Prostate gland (tissue), 2 donors: ENCODE results near the gene GPR17. TPM values are rescaled to one million over a fixed set of nuclear protein-coding genes. Genes with fewer than 3 reads are reported as not detected.

Source experiments
- DNase-seq: peaks from one replicate; pipeline ENCODE4 v3.0.0-alpha.2; 2019; ENCODE audit warnings: low spot score
- H3K27ac ChIP-seq, 2 donors: fragments of 200-600 bp; sonication (generic); 2 replicates each; pipeline ENCODE4 v1.5.1; 2017 to 2019
- H3K27me3 ChIP-seq: fragments of 200-600 bp; sonication (generic); replicated peaks from 2 replicates; pipeline ENCODE4 v1.5.1; 2019; ENCODE audit not compliant: insufficient read depth
- H3K36me3 ChIP-seq, 2 donors: fragments of 200-600 bp; sonication (generic); 1 replicate in 1 of 2; 2 replicates in 1 of 2; pipeline versions ENCODE4 v1.5.1 to v1.8.1; 2017 to 2019
- H3K4me1 ChIP-seq: fragments of 200-600 bp; sonication (generic); replicated peaks from 2 replicates; pipeline ENCODE4 v1.5.1; 2019
- H3K4me3 ChIP-seq, 2 donors: fragments of 200-600 bp; sonication (generic); 2 replicates each; pipeline ENCODE4 v1.5.1; 2017 to 2019
- H3K9me3 ChIP-seq: fragments of 200-600 bp; sonication (generic); 2 replicates; pipeline ENCODE4 v1.5.1; 2017
- CTCF ChIP-seq, 4 experiments: fragments of 200-600 bp in 2 of 4; fragments of 450-650 bp in 2 of 4; sonication (generic) in 2 of 4; IDR thresholded peaks; 1 replicate in 3 of 4; 2 replicates in 1 of 4; pipeline ENCODE4 v1.5.1; 2016 to 2019; ENCODE audit warnings: antibody characterized with exemption in 4 of 4, mild to moderate bottlenecking in 2 of 4, moderate library complexity in 2 of 4
- POLR2A ChIP-seq: fragments of 450-650 bp; IDR thresholded peaks from one replicate; pipeline ENCODE4 v1.6.1; 2016; ENCODE audit warnings: antibody characterized with exemption, mild to moderate bottlenecking
- POLR2AphosphoS5 ChIP-seq: sonication (generic); formaldehyde crosslinking; IDR thresholded peaks from one replicate; pipeline ENCODE4 v1.6.1; 2017; ENCODE audit warnings: antibody characterized with exemption
- WGBS: methylation state at CpG from one replicate; pipeline ENCODE4 v1.1.5; 2018; 5-methylcytosine and 5-hydroxymethylcytosine counted together
- intact Hi-C: fragments of 100-400 bp; cut with DNase I; formaldehyde crosslinking; loops from one replicate; pipeline ENCODE4 v1.14.2; 2022
- total RNA-seq, 2 donors: library from RNA; depleted of rRNA; stranded (reverse); fragments of >200 nt; gene quantifications; one replicate each; pipeline ENCODE4 v1.1.0, GENCODE V29; 2016

GPR17 gene
- total RNA-seq, 2 donors from 2014 or later: not detected

DNA sequence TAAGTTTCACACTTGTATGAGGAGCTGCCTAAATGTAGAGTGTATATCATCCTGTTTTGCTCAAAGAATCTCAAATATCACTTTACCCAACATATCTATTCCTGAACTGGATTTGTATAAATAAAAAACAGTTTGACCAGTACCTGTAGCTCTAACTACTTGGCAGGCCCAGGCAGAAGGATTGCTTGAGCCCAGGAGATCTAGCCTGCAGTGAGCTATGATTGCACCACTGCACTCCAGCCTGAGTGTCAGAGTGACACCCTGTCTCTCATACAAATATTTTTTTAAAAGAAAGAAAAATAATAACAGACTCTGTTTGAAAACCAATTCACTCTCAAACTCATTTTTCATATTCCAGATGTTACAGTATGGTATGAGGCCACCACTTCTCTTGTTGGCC lies 37.1 kb downstream of the GPR17 start:
- DNase-seq: no peak
- Histone ChIP-seq H3K27me3 (no peaks in the 10 kb centered on the region), H3K4me1 (no peaks in the 10 kb centered on the region), H3K36me3 (no peaks in the 10 kb centered on the region), H3K27ac (no peak overlapping the region), H3K9me3 (no peaks in the 10 kb centered on the region), H3K4me3 (no peak overlapping the region)
- intact Hi-C loops: no loop called here
- TF ChIP-seq POLR2A: no peak
- no peak for TF ChIP-seq POLR2AphosphoS5
- TF ChIP-seq CTCF (IDR thresholded peaks at IDR 0.05): no peak

DNA sequence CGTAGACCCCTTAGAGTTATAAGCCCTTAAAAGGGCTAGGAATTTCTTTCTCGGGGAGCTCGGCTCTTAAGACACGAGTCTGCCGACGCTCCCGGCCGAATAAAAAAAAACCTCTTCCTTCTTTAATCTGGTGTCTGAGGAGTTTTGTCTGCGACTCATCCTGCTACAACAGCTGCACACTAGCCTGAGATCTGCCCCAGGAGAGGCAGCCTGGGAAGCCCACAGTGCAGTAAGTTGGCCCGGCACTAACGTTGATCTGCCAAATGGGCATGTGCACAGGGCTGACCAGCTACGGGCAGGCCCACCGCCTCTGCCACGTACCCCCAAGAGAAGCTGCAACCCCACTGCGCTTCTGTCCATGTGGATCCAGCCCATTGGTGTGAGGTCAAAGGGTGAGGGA lies 37.8 kb downstream of the GPR17 start:
- Histone ChIP-seq H3K4me3 (no peak overlapping the region), H3K36me3 (no peaks in the 10 kb centered on the region), H3K9me3 (no peaks in the 10 kb centered on the region), H3K4me1 (no peaks in the 10 kb centered on the region), H3K27ac (no peak overlapping the region), H3K27me3 (no peaks in the 10 kb centered on the region)
- TF ChIP-seq CTCF (IDR thresholded peaks at IDR 0.05): no peak
- TF ChIP-seq POLR2AphosphoS5: no peak
- TF ChIP-seq POLR2A: no peak
- 59% methylated on average over 15 of the region's 15 CpGs for WGBS
- no peak for DNase-seq
- intact Hi-C loops: no loop called here

DNA sequence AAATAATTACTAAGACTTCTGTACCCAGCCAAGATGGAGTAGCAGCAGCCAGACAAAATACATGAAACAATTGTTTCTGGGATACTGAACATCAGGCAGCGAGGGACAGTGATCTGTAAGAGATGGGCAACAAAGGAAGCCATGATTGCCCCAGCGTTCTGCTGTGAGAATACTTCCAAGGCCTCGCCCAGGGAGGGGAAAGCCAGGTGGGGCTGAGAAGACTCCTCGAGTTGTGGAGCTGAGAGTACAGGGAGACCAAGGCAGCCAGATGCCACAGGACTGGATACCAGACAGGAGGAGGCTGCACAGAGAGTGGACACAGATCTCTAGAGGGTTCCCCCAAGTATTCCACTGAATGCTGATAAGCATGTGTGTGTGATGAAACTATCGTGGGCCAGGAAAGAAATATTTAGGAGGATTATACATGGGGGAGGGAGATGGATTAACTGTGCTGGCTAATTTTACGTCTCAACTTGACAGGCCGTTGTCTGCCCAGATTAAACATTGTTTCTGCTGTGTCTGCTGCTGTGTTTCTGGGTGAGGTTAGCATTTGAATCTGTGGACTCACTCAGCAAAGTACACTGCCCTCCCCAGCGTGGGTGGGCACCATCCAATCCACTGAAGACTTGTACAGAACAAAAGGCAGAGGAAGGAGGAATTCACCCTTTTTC lies 39.6 kb downstream of the GPR17 start:
- no peak overlapping the region for H3K27ac ChIP-seq
- H3K36me3 ChIP-seq: no peaks in the 10 kb centered on the region
- no peaks in the 10 kb centered on the region for H3K27me3 ChIP-seq
- DNase-seq: no peak
- H3K4me1 ChIP-seq: no peaks in the 10 kb centered on the region
- TF ChIP-seq POLR2AphosphoS5 (no peak), POLR2A (no peak), CTCF (IDR thresholded peaks at IDR 0.05) (no peak)
- H3K4me3 ChIP-seq: no peak overlapping the region
- intact Hi-C loops: no loop called here
- no peaks in the 10 kb centered on the region for H3K9me3 ChIP-seq
- WGBS: 73% methylated on average over 8 of the region's 8 CpGs

DNA sequence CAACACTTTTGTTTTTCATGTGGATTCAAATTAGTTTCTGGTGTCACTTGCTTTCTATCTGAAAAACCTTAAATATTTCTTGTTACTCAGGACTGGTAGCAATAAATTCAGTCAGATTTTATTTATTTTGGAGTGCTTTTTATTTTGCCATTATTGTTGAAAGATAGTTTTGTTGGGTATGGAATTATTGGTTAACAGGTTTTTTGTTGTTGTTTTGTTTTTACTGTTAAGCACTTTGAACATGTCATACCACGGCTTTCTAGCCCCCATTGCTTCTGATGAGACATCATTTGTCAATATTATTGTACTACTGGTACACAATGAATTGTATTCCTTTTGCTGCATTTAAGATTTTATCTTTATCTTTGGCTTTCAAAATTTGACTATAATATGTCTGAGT lies 42.5 kb downstream of the GPR17 start:
- Histone ChIP-seq H3K9me3 (no peaks in the 10 kb centered on the region), H3K4me1 (no peaks in the 10 kb centered on the region), H3K36me3 (no peaks in the 10 kb centered on the region), H3K4me3 (no peak overlapping the region), H3K27ac (no peak overlapping the region), H3K27me3 (no peaks in the 10 kb centered on the region)
- no peak for DNase-seq
- 57% methylated on average over 1 of the region's 1 CpG for WGBS
- intact Hi-C loops: no loop called here
- TF ChIP-seq CTCF (IDR thresholded peaks at IDR 0.05) (no peak), POLR2AphosphoS5 (no peak)

GRCh38 chr2:127690696-127691095 lies 44.7 kb downstream of the GPR17 start:
- Histone ChIP-seq H3K27ac (no peak overlapping the region), H3K27me3 (peaks cover under 1% of the 10 kb centered on the region), H3K4me1 (no peaks in the 10 kb centered on the region), H3K36me3 (no peaks in the 10 kb centered on the region), H3K4me3 (no peak overlapping the region), H3K9me3 (no peaks in the 10 kb centered on the region)
- TF ChIP-seq POLR2AphosphoS5 (no peak), POLR2A (no peak), CTCF (IDR thresholded peaks at IDR 0.05) (no peak)
- no peak for DNase-seq
- intact Hi-C loops: no loop called here
- WGBS: 86% methylated on average over 2 of the region's 2 CpGs
